DOHH2 (cell line): Measurements from ENCODE around the gene ALPL.

ENCODE experiments used
- H3F3A ChIP-seq: fragments of 200-600 bp; sonication (generic), shearing (Covaris generic); 2 replicates; pipeline ENCODE4 v1.6.0; 2016; ENCODE audit warnings: antibody characterized with exemption, mild to moderate bottlenecking; ENCODE audit not compliant: control insufficient read depth, insufficient read depth
- H3K27ac ChIP-seq: fragments of 200-600 bp; sonication (generic); 2 replicates; pipeline ENCODE4 v1.5.1; 2014; ENCODE audit warnings: low read depth, mild to moderate bottlenecking, low read length, moderate library complexity
- H3K27me3 ChIP-seq: fragments of 200-600 bp; sonication (generic); 2 replicates; pipeline ENCODE4 v1.6.1; 2014; ENCODE audit warnings: mild to moderate bottlenecking, low read length, mixed read lengths; ENCODE audit not compliant: control insufficient read depth
- H3K36me3 ChIP-seq: fragments of 200-600 bp; sonication (generic); 2 replicates; pipeline ENCODE4 v1.6.1; 2014; ENCODE audit warnings: mild to moderate bottlenecking, low read length, moderate library complexity, mixed read lengths; ENCODE audit not compliant: control insufficient read depth
- H3K4me1 ChIP-seq: fragments of 200-600 bp; sonication (generic); 2 replicates; pipeline ENCODE4 v1.6.1; 2014; ENCODE audit warnings: mild to moderate bottlenecking, low read length, mixed read lengths; ENCODE audit not compliant: control insufficient read depth
- H3K4me2 ChIP-seq: fragments of 200-600 bp; sonication (generic); 2 replicates; pipeline ENCODE4 v1.6.0; 2014; ENCODE audit warnings: mild to moderate bottlenecking, low read length, moderate library complexity
- H3K4me3 ChIP-seq: fragments of 200-600 bp; sonication (generic); 2 replicates; pipeline ENCODE4 v1.5.1; 2014; ENCODE audit warnings: mild to moderate bottlenecking, low read length, mixed read lengths
- H3K79me2 ChIP-seq: fragments of 200-600 bp; sonication (generic); 2 replicates; pipeline ENCODE4 v1.6.1; 2014; ENCODE audit warnings: mild to moderate bottlenecking, low read length, mixed read lengths; ENCODE audit not compliant: control insufficient read depth
- H3K9me2 ChIP-seq: fragments of 200-600 bp; sonication (generic); replicated peaks from 2 replicates; pipeline ENCODE4 v1.6.1; 2014; ENCODE audit warnings: mild to moderate bottlenecking, low read length, mixed read lengths; ENCODE audit not compliant: control insufficient read depth
- H3K9me3 ChIP-seq: fragments of 200-600 bp; sonication (generic); 2 replicates; pipeline ENCODE4 v1.6.1; 2014; ENCODE audit warnings: antibody characterized with exemption, low read length, mixed read lengths; ENCODE audit not compliant: control insufficient read depth, insufficient read depth
- H4K20me1 ChIP-seq: fragments of 200-600 bp; sonication (generic); 2 replicates; pipeline ENCODE4 v1.6.0; 2014; ENCODE audit warnings: low read depth, mild to moderate bottlenecking, antibody characterized with exemption, low read length, moderate library complexity; ENCODE audit not compliant: control insufficient read depth, insufficient read depth
- EZH2phosphoT487 ChIP-seq: fragments of 200-600 bp; sonication (generic); IDR thresholded peaks from 2 replicates; pipeline ENCODE4 v1.6.1; 2017; ENCODE audit warnings: borderline replicate concordance, mild to moderate bottlenecking, antibody characterized with exemption, low read length, moderate library complexity, mixed read lengths
- TF ChIP-seq, protein P1 (sequence below): fragments of 200-600 bp; sonication (generic); IDR thresholded peaks from one replicate; pipeline ENCODE4 v1.5.1; 2014; ENCODE audit warnings: antibody characterized with exemption, mild to moderate bottlenecking, low read depth, low read length; ENCODE audit not compliant: poor library complexity, severe bottlenecking

The ALPL gene

GRCh38 chr1:21507511-21508270 is 1.5 kb upstream of the ALPL start:
- Histone ChIP-seq H3F3A (no peaks in the 10 kb centered on the region), H3K36me3 (no peaks in the 10 kb centered on the region), H3K4me1 (no peaks in the 10 kb centered on the region), H3K9me2 (no peaks in the 10 kb centered on the region), H3K79me2 (no peaks in the 10 kb centered on the region), H3K27me3 (peaks cover 50% of the 10 kb centered on the region), H3K9me3 (no peaks in the 10 kb centered on the region), H3K4me3 (no peak overlapping the region), H3K4me2 (no peak overlapping the region), H4K20me1 (no peaks in the 10 kb centered on the region), H3K27ac (no peak overlapping the region)
- no peak for TF ChIP-seq EZH2phosphoT487
- TF ChIP-seq, protein P1, sequence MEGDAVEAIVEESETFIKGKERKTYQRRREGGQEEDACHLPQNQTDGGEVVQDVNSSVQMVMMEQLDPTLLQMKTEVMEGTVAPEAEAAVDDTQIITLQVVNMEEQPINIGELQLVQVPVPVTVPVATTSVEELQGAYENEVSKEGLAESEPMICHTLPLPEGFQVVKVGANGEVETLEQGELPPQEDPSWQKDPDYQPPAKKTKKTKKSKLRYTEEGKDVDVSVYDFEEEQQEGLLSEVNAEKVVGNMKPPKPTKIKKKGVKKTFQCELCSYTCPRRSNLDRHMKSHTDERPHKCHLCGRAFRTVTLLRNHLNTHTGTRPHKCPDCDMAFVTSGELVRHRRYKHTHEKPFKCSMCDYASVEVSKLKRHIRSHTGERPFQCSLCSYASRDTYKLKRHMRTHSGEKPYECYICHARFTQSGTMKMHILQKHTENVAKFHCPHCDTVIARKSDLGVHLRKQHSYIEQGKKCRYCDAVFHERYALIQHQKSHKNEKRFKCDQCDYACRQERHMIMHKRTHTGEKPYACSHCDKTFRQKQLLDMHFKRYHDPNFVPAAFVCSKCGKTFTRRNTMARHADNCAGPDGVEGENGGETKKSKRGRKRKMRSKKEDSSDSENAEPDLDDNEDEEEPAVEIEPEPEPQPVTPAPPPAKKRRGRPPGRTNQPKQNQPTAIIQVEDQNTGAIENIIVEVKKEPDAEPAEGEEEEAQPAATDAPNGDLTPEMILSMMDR, result no peak

DNA sequence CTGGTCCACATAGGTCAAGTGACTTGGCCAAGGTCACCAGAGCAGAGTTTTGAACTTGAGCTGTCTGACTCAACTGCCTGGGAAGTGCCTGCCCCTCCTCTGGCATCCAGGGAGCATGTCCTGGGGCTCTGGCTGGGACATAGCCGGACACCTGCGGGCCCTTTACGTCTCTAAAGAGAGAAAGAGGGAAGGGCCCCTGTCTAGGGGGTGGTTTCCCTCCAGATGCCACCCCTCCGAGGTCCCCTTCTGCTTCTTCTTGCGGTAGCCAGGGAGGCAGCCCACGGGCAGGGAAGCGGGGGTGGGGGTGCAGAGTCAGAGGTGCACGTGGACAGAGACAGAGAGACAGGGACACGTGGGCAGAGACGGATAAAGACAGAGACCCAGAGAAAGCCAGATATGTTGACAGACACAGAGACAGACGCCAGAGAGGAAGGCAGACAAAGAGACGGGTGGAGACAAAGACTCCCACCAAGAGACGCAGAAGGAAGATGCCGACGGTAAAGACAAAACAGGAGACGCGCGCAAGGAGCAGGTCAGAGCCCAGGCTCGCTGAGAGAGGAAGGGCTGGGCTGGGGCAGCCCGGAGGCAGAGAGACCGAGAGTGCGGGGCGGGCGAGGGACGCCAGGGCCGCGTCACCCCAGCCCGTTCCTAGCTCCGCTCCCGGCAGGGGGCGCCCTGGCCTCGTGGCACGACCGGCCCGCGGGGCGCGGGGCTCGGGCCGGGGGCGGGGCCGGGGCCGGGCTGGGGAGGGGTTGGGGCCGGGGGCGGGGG is 458 bp upstream of the ALPL start:
- Histone ChIP-seq H3K9me2 (no peaks in the 10 kb centered on the region), H3K4me3 (no peak overlapping the region), H3K4me1 (peaks cover 7% of the 10 kb centered on the region), H3K79me2 (no peaks in the 10 kb centered on the region), H4K20me1 (0 out of 2 replicates have a peak, but pooled peaks cover under 1% of the 10 kb centered on the region), H3K4me2 (no peak overlapping the region), H3K9me3 (no peaks in the 10 kb centered on the region), H3F3A (no peaks in the 10 kb centered on the region), H3K36me3 (no peaks in the 10 kb centered on the region), H3K27me3 (peaks cover 58% of the 10 kb centered on the region), H3K27ac (no peak overlapping the region)
- TF ChIP-seq EZH2phosphoT487, result no peak
- TF ChIP-seq, protein P1, result peak; percentile 52

DNA sequence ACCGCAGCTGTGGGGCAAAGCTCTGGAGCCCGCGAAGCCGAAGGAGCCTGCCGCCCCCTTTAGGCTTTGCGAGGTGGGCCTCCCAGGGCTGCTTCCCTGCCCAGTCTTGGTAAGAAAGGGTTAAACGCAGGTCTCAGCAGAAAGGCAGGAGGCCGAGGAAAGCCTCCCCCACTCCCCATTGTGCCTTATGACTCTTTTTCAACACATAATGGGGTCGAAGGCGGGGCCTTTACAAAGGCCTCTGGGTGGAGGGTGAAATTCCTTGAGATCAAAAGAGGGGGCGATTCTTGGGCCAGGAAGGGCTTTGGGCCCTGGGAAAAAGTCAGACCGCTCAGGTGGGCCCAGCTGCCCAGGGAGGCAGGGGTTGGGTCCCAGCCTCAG is 880 bp downstream of the ALPL start:
- Histone ChIP-seq H3K4me1 (peaks cover 20% of the 10 kb centered on the region), H3K79me2 (no peaks in the 10 kb centered on the region), H3K36me3 (no peaks in the 10 kb centered on the region), H3K4me3 (no peak overlapping the region), H3F3A (no peaks in the 10 kb centered on the region), H4K20me1 (0 out of 2 replicates have a peak, but pooled peaks cover 7% of the 10 kb centered on the region), H3K27me3 (peaks cover 68% of the 10 kb centered on the region), H3K27ac (no peak overlapping the region), H3K4me2 (no peak overlapping the region), H3K9me3 (no peaks in the 10 kb centered on the region), H3K9me2 (no peaks in the 10 kb centered on the region)
- TF ChIP-seq, protein P1, result no peak
- no peak for TF ChIP-seq EZH2phosphoT487
